ENCODE results near the gene GCN1.

GRCh38 chr12:120181991-120182631, 12.4 kb downstream of the GCN1 start:
- no peak for TF ChIP-seq EZH2 (IDR thresholded peaks at IDR 0.05; ENCODE audit: low read length, unreplicated experiment)
- no peak; the same call in 1 of the 2 replicates for TF ChIP-seq CTCF (conservative IDR thresholded peaks at IDR 0.05; ENCODE audit: low read depth, low read length)
- TF ChIP-seq EZH2phosphoT487 (IDR thresholded peaks at IDR 0.05; ENCODE audit: borderline replicate concordance, low read length): no peak

Measured in PC-3 (cell line).